Measurements from ENCODE around the gene RFT1. TPM values are rescaled to one million over a fixed set of nuclear protein-coding genes. Genes with fewer than 3 reads are reported as not detected.
A peak's percentile ranks its signal among the peaks of the same experiment; 100 is the strongest.

The RFT1 gene
- total RNA-seq, 2 experiments from 2014 or later, result 8.5 to 10.2 TPM

GRCh38 chr3:53074366-53074696 is 55.9 kb downstream of the RFT1 start:
- no peaks in the 10 kb centered on the region for H3K27me3 ChIP-seq (ENCODE audit: control insufficient read depth in 1 of 2, insufficient read depth in 2 of 2, low read length in 2 of 2)
- no peaks in the 10 kb centered on the region for H3K27me3 Mint-ChIP-seq
- TF ChIP-seq CTCF (IDR thresholded peaks at IDR 0.05), result no peak
- no peaks in the 10 kb centered on the region for H3K9me3 ChIP-seq (ENCODE audit: control insufficient read depth in 1 of 2, insufficient read depth in 1 of 2, low read length in 2 of 2)
- H3K27ac Mint-ChIP-seq, result peak overlapping the region; percentile 73
- intact Hi-C loops (cut with DNase I, micrococcal nuclease), result loop anchor here (5.0 kb wide), 3 partner anchors 42 to 602 kb away; no protein-coding TSS in a partner anchor
- H3K4me3 Mint-ChIP-seq, result peak overlapping the region; percentile 68
- H3K4me3 ChIP-seq (ENCODE audit: low read length), result no peak overlapping the region
- DNase-seq, result no peak
- ChIA-PET CTCF (no interaction called here), POLR2A (no interaction called here)
- no peaks in the 10 kb centered on the region for H3K36me3 Mint-ChIP-seq (ENCODE audit: low read depth)
- H3K27ac ChIP-seq (ENCODE audit: low read depth in 1 of 2, low read length in 2 of 2), result no peak overlapping the region
- no peaks in the 10 kb centered on the region for H3K9me3 Mint-ChIP-seq
- no peak for ATAC-seq (ENCODE audit: poor library complexity)
- peaks cover 25% of the 10 kb centered on the region for H3K4me1 ChIP-seq (ENCODE audit: insufficient read depth, low read length)
- peaks cover 24% of the 10 kb centered on the region for H3K4me1 Mint-ChIP-seq (ENCODE audit: low read depth)
- H3K36me3 ChIP-seq (ENCODE audit: insufficient read depth, low read length), result no peaks in the 10 kb centered on the region

- peak overlapping the region; percentile 96 for H3K27ac Mint-ChIP-seq
- Histone ChIP-seq H3K4me1 (ENCODE audit: insufficient read depth, low read length) (peaks cover 25% of the 10 kb centered on the region), H3K27ac (ENCODE audit: low read depth in 1 of 2, low read length in 2 of 2) (peak overlapping the region; percentile 73 to 86), H3K9me3 (ENCODE audit: control insufficient read depth in 1 of 2, insufficient read depth in 1 of 2, low read length in 2 of 2) (no peaks in the 10 kb centered on the region), H3K4me3 (ENCODE audit: low read length) (peak overlapping the region; percentile 68), H3K27me3 (ENCODE audit: control insufficient read depth in 1 of 2, insufficient read depth in 2 of 2, low read length in 2 of 2) (no peaks in the 10 kb centered on the region), H3K36me3 (ENCODE audit: insufficient read depth, low read length) (no peaks in the 10 kb centered on the region)
- TF ChIP-seq CTCF (IDR thresholded peaks at IDR 0.05), result no peak
- H3K9me3 Mint-ChIP-seq, result no peaks in the 10 kb centered on the region
- intact Hi-C loops (cut with DNase I, micrococcal nuclease), result loop anchor here (2.0 to 5.0 kb wide), 5 partner anchors 41 to 601 kb away; no protein-coding TSS in a partner anchor
- H3K4me3 Mint-ChIP-seq, result peak overlapping the region; percentile 95
- CTCF ChIA-PET, result no interaction called here
- H3K27me3 Mint-ChIP-seq, result no peaks in the 10 kb centered on the region
- H3K4me1 Mint-ChIP-seq (ENCODE audit: low read depth), result peaks cover 24% of the 10 kb centered on the region
- DNase-seq (peak in 1 of 14 experiments; percentile 11), ATAC-seq (ENCODE audit: poor library complexity) (no peak)
- H3K36me3 Mint-ChIP-seq (ENCODE audit: low read depth), result no peaks in the 10 kb centered on the region
- POLR2A ChIA-PET, result interaction anchor here (1.0 to 3.2 kb wide), 4 partner anchors 24 to 29 kb away, joined by 3 to 22 read pairs (median 5); partner anchors contain the start of gene SFMBT1
Measured at GRCh38 chr3:53073553-53074365, 56.5 kb downstream of the RFT1 start.

GRCh38 chr3:53072653-53073552 is 57.3 kb downstream of the RFT1 start:
- Histone ChIP-seq H3K27me3 (ENCODE audit: control insufficient read depth in 1 of 2, insufficient read depth in 2 of 2, low read length in 2 of 2) (no peaks in the 10 kb centered on the region), H3K9me3 (ENCODE audit: control insufficient read depth in 1 of 2, insufficient read depth in 1 of 2, low read length in 2 of 2) (no peaks in the 10 kb centered on the region), H3K27ac (ENCODE audit: low read depth in 1 of 2, low read length in 2 of 2) (peak overlapping the region; percentile 73 to 86), H3K4me1 (ENCODE audit: insufficient read depth, low read length) (peaks cover 25% of the 10 kb centered on the region), H3K36me3 (ENCODE audit: insufficient read depth, low read length) (no peaks in the 10 kb centered on the region), H3K4me3 (ENCODE audit: low read length) (peak overlapping the region; percentile 68)
- intact Hi-C loops (cut with DNase I, micrococcal nuclease), result loop anchor here (1.0 to 5.0 kb wide), 11 partner anchors 29 to 601 kb away; no protein-coding TSS in a partner anchor
- H3K4me3 Mint-ChIP-seq, result peak overlapping the region; percentile 95
- H3K27ac Mint-ChIP-seq, result peak overlapping the region; percentile 96
- ATAC-seq (ENCODE audit: poor library complexity), result peak; percentile 92
- ChIA-PET CTCF (interaction anchor here (1.1 to 1.5 kb wide), 3 partner anchors 15 to 138 kb away, joined by 4 to 9 read pairs (median 5); partner anchors contain the start of gene SFMBT1), POLR2A (interaction anchor here (1.0 to 3.2 kb wide), 4 partner anchors 25 to 30 kb away, joined by 3 to 22 read pairs (median 5); partner anchors contain the start of gene SFMBT1)
- H3K27me3 Mint-ChIP-seq, result no peaks in the 10 kb centered on the region
- no peaks in the 10 kb centered on the region for H3K36me3 Mint-ChIP-seq (ENCODE audit: low read depth)
- H3K9me3 Mint-ChIP-seq, result no peaks in the 10 kb centered on the region
- peaks cover 24% of the 10 kb centered on the region for H3K4me1 Mint-ChIP-seq (ENCODE audit: low read depth)
- TF ChIP-seq CTCF (IDR thresholded peaks at IDR 0.05), result peak; percentile 88
- peak; percentile 81 to 91 (median 86) for DNase-seq
